ENCODE results near the gene ERVK3-1. TPM values are rescaled to one million over a fixed set of nuclear protein-coding genes. Genes with fewer than 3 reads are reported as not detected.

The ERVK3-1 gene
- total and polyA plus RNA-seq, 2 of the 13 experiments (the other 11 are each of a cell fraction or from before 2014, with no cell fraction given), result 28.5 to 38.7 TPM

- TF ChIP-seq MAFG (CRISPR knock-in tag; IDR thresholded peaks at IDR 0.05) (no peak), TRIM22 (IDR thresholded peaks at IDR 0.05) (no peak), ZNF546 (CRISPR knock-in tag; conservative IDR thresholded peaks at IDR 0.05) (peak; percentile 85; the same call in 1 of the 2 replicates), NFIB (CRISPR knock-in tag; IDR thresholded peaks at IDR 0.05; ENCODE audit: borderline replicate concordance) (no peak), ZBTB14 (CRISPR knock-in tag; IDR thresholded peaks at IDR 0.05) (peak; percentile 41; the same call in 1 of the 2 replicates), ATF7-NPFF (CRISPR knock-in tag; IDR thresholded peaks at IDR 0.05; ENCODE audit: low read depth) (no peak), ZBTB8A (CRISPR knock-in tag; IDR thresholded peaks at IDR 0.05; ENCODE audit: borderline replicate concordance, low read depth) (no peak), KLF6 (CRISPR knock-in tag; IDR thresholded peaks at IDR 0.05) (peak; percentile 16; the same call in 1 of the 2 replicates), MEIS2 (CRISPR knock-in tag; IDR thresholded peaks at IDR 0.05) (no peak), GATAD1 (CRISPR knock-in tag; IDR thresholded peaks at IDR 0.05) (peak; percentile 99), JUNB (CRISPR knock-in tag; IDR thresholded peaks at IDR 0.05; ENCODE audit: borderline replicate concordance) (no peak; the same call in 1 of the 2 replicates), NCOR1 (IDR thresholded peaks at IDR 0.05; ENCODE audit: borderline replicate concordance, low read length) (0 out of 2 replicates have a peak, but pooled peaks have one; percentile 53), ZFYVE20 (CRISPR knock-in tag; IDR thresholded peaks at IDR 0.05; ENCODE audit: borderline replicate concordance, low read depth) (0 out of 2 replicates have a peak, but pooled peaks have one; percentile 87), LCORL (IDR thresholded peaks at IDR 0.05) (no peak), LCORL (CRISPR knock-in tag; IDR thresholded peaks at IDR 0.05) (peak; percentile 81), SIN3B (IDR thresholded peaks at IDR 0.05; ENCODE audit: low read length) (peak; percentile 76), MYC (CRISPR knock-in tag; IDR thresholded peaks at IDR 0.05; ENCODE audit: borderline replicate concordance) (peak; percentile 92), SCMH1 (CRISPR knock-in tag; IDR thresholded peaks at IDR 0.05; ENCODE audit: borderline replicate concordance) (no peak), SP4 (CRISPR knock-in tag; IDR thresholded peaks at IDR 0.05) (no peak), EHMT2 (IDR thresholded peaks at IDR 0.05; ENCODE audit: borderline replicate concordance, low read depth, low read length) (no peak), RORA (CRISPR knock-in tag; IDR thresholded peaks at IDR 0.05) (no peak), ZNF605 (CRISPR knock-in tag; IDR thresholded peaks at IDR 0.05) (peak; percentile 86), STAT5B (CRISPR knock-in tag; IDR thresholded peaks at IDR 0.05) (no peak)
- TF ChIP-seq, protein P1, sequence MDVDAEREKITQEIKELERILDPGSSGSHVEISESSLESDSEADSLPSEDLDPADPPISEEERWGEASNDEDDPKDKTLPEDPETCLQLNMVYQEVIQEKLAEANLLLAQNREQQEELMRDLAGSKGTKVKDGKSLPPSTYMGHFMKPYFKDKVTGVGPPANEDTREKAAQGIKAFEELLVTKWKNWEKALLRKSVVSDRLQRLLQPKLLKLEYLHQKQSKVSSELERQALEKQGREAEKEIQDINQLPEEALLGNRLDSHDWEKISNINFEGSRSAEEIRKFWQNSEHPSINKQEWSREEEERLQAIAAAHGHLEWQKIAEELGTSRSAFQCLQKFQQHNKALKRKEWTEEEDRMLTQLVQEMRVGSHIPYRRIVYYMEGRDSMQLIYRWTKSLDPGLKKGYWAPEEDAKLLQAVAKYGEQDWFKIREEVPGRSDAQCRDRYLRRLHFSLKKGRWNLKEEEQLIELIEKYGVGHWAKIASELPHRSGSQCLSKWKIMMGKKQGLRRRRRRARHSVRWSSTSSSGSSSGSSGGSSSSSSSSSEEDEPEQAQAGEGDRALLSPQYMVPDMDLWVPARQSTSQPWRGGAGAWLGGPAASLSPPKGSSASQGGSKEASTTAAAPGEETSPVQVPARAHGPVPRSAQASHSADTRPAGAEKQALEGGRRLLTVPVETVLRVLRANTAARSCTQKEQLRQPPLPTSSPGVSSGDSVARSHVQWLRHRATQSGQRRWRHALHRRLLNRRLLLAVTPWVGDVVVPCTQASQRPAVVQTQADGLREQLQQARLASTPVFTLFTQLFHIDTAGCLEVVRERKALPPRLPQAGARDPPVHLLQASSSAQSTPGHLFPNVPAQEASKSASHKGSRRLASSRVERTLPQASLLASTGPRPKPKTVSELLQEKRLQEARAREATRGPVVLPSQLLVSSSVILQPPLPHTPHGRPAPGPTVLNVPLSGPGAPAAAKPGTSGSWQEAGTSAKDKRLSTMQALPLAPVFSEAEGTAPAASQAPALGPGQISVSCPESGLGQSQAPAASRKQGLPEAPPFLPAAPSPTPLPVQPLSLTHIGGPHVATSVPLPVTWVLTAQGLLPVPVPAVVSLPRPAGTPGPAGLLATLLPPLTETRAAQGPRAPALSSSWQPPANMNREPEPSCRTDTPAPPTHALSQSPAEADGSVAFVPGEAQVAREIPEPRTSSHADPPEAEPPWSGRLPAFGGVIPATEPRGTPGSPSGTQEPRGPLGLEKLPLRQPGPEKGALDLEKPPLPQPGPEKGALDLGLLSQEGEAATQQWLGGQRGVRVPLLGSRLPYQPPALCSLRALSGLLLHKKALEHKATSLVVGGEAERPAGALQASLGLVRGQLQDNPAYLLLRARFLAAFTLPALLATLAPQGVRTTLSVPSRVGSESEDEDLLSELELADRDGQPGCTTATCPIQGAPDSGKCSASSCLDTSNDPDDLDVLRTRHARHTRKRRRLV (CRISPR knock-in tag; IDR thresholded peaks at IDR 0.05), result peak; percentile 94; the same call in 1 of the 2 replicates
These were observed 21.9 kb downstream of the ERVK3-1 start, which contains the start of gene ZSCAN22 (continued) for GRCh38 chr19:58326914-58327726.
